22Rv1 (cell line): ENCODE measurements around the gene LMBR1.

Experiments used
- CTCF ChIP-seq: fragments of 450-650 bp; IDR thresholded peaks from 2 replicates; pipeline ENCODE4 v1.5.1; 2017; ENCODE audit warnings: mild to moderate bottlenecking
- ZFX ChIP-seq: fragments of 450-650 bp; IDR thresholded peaks from 2 replicates; pipeline ENCODE4 v1.6.1; 2017; ENCODE audit warnings: antibody characterized with exemption, borderline replicate concordance

GRCh38 chr7:156640257-156640948, 252.6 kb downstream of the LMBR1 start, which contains the start of gene RNF32:
- TF ChIP-seq ZFX (no peak), CTCF (no peak)
